ENCODE results near the gene DPPA3.
A peak's percentile ranks its signal among the peaks of the same experiment; 100 is the strongest.
"Not testable (repeated sequence)": the region's sequence is repeated elsewhere in the genome, so short reads cannot be mapped to it uniquely, and the experiment has no call there.

DPPA3 gene

GRCh38 chr12:7731486-7731885 is 20.3 kb downstream of the DPPA3 start:
- DNase-seq, result no peak

- no peak for DNase-seq
Measured at GRCh38 chr12:7732993-7733392, 21.8 kb downstream of the DPPA3 start.

- DNase-seq, result no peak
Measured at GRCh38 chr12:7747246-7747645, 36.0 kb downstream of the DPPA3 start, which contains the start of gene CLEC4C. CLEC4C (minus strand) TSS chr12:7747375; CDS start chr12:7747348, 27 bp downstream.

- peak; percentile 29 for DNase-seq
Measured at GRCh38 chr12:7748852-7749251, 37.6 kb downstream of the DPPA3 start.

GRCh38 chr12:7749442-7749841 is 38.2 kb downstream of the DPPA3 start:
- no peak for DNase-seq

GRCh38 chr12:7750350-7750749 is 39.1 kb downstream of the DPPA3 start:
- no peak for DNase-seq

GRCh38 chr12:7751394-7751793 is 40.2 kb downstream of the DPPA3 start:
- no peak for DNase-seq

GRCh38 chr12:7751941-7752922 is 41.0 kb downstream of the DPPA3 start:
- peak; percentile 29 for DNase-seq

GRCh38 chr12:7755668-7756067 is 44.4 kb downstream of the DPPA3 start:
- DNase-seq, result not testable (repeated sequence)

GRCh38 chr12:7756993-7757392 is 45.8 kb downstream of the DPPA3 start:
- DNase-seq, result no peak

- no peak for DNase-seq
Measured at GRCh38 chr12:7758766-7759140, 47.5 kb downstream of the DPPA3 start.

All from GF-D8 (cell line).